ENCODE measurements around the gene SH3D21.

GRCh38 chr1:36365381-36365780 is 59.2 kb downstream of the SH3D21 start:
- TF ChIP-seq CTCF (IDR thresholded peaks at IDR 0.05 in 8 of 11, conservative IDR thresholded peaks at IDR 0.05 in 3 of 11) (no peak), POLR2A (IDR thresholded peaks at IDR 0.05) (no peak)

All from spleen (tissue), 7 donors.